Gastrocnemius medialis (tissue), 4 donors: ENCODE measurements around the gene LRP11. TPM values are rescaled to one million over a fixed set of nuclear protein-coding genes. Genes with fewer than 3 reads are reported as not detected.
A peak's percentile ranks its signal among the peaks of the same experiment; 100 is the strongest.

Source experiments
- ATAC-seq, 2 donors: fragments of 150-250 bp; one replicate each; pipeline ENCODE4 v1.9.1; 2016
- DNase-seq, 2 donors: peaks; one replicate each; pipeline ENCODE4 v3.0.0-alpha.2; 2019
- H3K27ac ChIP-seq, 4 donors: fragments of 200-600 bp; sonication (generic); 1 replicate in 1 of 4; 2 replicates in 3 of 4; pipeline ENCODE4 v1.5.1; 2016 to 2018; ENCODE audit warnings: mild to moderate bottlenecking in 2 of 4, moderate library complexity in 1 of 4
- H3K27me3 ChIP-seq, 3 donors: fragments of 200-600 bp; sonication (generic) in 2 of 3; 1 replicate in 1 of 3; 2 replicates in 2 of 3; pipeline versions ENCODE4 v1.5.1 to v1.6.0; 2016 to 2019; ENCODE audit warnings: mild to moderate bottlenecking in 1 of 3, moderate library complexity in 1 of 3
- H3K36me3 ChIP-seq, 2 donors: fragments of 200-600 bp; sonication (generic) in 1 of 2; one replicate each; pipeline ENCODE4 v1.5.1; 2017 to 2018
- H3K4me1 ChIP-seq, 2 donors: fragments of 200-600 bp; sonication (generic) in 1 of 2; one replicate each; pipeline ENCODE4 v1.5.1; 2016 to 2017; ENCODE audit warnings: mild to moderate bottlenecking in 2 of 2
- H3K4me3 ChIP-seq, 4 donors: fragments of 200-600 bp; sonication (generic) in 3 of 4; 1 replicate in 1 of 4; 2 replicates in 3 of 4; pipeline ENCODE4 v1.5.1; 2016 to 2019; ENCODE audit warnings: mild to moderate bottlenecking in 2 of 4
- H3K9me3 ChIP-seq, 3 donors: fragments of 200-600 bp; sonication (generic) in 2 of 3; 1 replicate in 1 of 3; 2 replicates in 2 of 3; pipeline ENCODE4 v1.5.1; 2016 to 2019
- CTCF ChIP-seq, 5 experiments: fragments of 450-650 bp in 3 of 5; fragments of 200-600 bp in 2 of 5; sonication (generic) in 2 of 5; IDR thresholded peaks in 4 of 5; conservative IDR thresholded peaks in 1 of 5; 1 replicate in 4 of 5; 2 replicates in 1 of 5; pipeline ENCODE4 v1.5.1; 2016 to 2019; ENCODE audit warnings: antibody characterized with exemption in 5 of 5, mild to moderate bottlenecking in 3 of 5, moderate library complexity in 3 of 5
- POLR2A ChIP-seq, 2 donors: fragments of 450-650 bp; IDR thresholded peaks; one replicate each; pipeline ENCODE4 v1.6.1; 2017; ENCODE audit warnings: antibody characterized with exemption in 2 of 2, mild to moderate bottlenecking in 2 of 2, moderate library complexity in 2 of 2
- in situ Hi-C, 4 donors: fragments of 200-750 bp; cut with MboI; loops; one replicate each; pipeline versions ENCODE4 v1.15.0 to v1.8.0; 2017; ENCODE audit warnings: low sequenced_read_pairs in 4 of 4
- intact Hi-C: fragments of 100-400 bp; cut with DNase I; formaldehyde crosslinking; loops from one replicate; pipeline ENCODE4 v1.15.1; 2023; ENCODE audit warnings: low total_unique reads
- total RNA-seq, 4 donors: library from RNA; depleted of rRNA; stranded (reverse); fragments of >200 nt; gene quantifications; one replicate each; pipeline versions ENCODE4 v1.1.0 to v1.2.3, GENCODE V29; 2016

LRP11 gene
- total RNA-seq, 4 donors from 2014 or later, result 5.5 to 19.8 (median 6.1) TPM

- peak within 1 kb of the TSS; percentile 77 to 86 (median 85) for H3K27ac ChIP-seq
- H3K36me3 ChIP-seq, result no peaks in the 10 kb centered on the region
- intact Hi-C loops, result loop anchor here (1.0 to 10.0 kb wide), 6 partner anchors 28 to 1497 kb away; partner anchors contain the start of genes LRP11, PPIL4 and ZBTB2
- no peak for DNase-seq
- no peaks in the 10 kb centered on the region for H3K27me3 ChIP-seq
- TF ChIP-seq CTCF (IDR thresholded peaks at IDR 0.05 in 4 of 5, conservative IDR thresholded peaks at IDR 0.05 in 1 of 5) (no peak), POLR2A (IDR thresholded peaks at IDR 0.05) (no peak)
- peak within 1 kb of the TSS; percentile 12 to 21 (median 17) for H3K4me3 ChIP-seq
- no peaks in the 10 kb centered on the region for H3K9me3 ChIP-seq
- in situ Hi-C loops, result no loop called here
- ATAC-seq, result no peak
- H3K4me1 ChIP-seq, result peaks cover 35 to 42% of the 10 kb centered on the region in 2 donors
Observed at GRCh38 chr6:149897855-149898744, 33.9 kb upstream of the LRP11 start, which contains the start of gene RAET1E. RAET1E (minus strand) TSS chr6:149898113; CDS start chr6:149890901, 7,212 bp downstream.

- TF ChIP-seq POLR2A (IDR thresholded peaks at IDR 0.05) (no peak), CTCF (IDR thresholded peaks at IDR 0.05 in 4 of 5, conservative IDR thresholded peaks at IDR 0.05 in 1 of 5) (no peak)
- Histone ChIP-seq H3K27ac (peak overlapping the region; percentile 77 to 86 (median 85)), H3K27me3 (no peaks in the 10 kb centered on the region), H3K9me3 (no peaks in the 10 kb centered on the region), H3K4me3 (peak overlapping the region; percentile 12 to 21 (median 17)), H3K36me3 (no peaks in the 10 kb centered on the region), H3K4me1 (peaks cover 35 to 42% of the 10 kb centered on the region in 2 donors)
- intact Hi-C loops, result loop anchor here (1.0 to 10.0 kb wide), 6 partner anchors 29 to 1498 kb away; partner anchors contain the start of genes LRP11, PPIL4 and ZBTB2
- DNase-seq, result peak; percentile 91 to 96
- in situ Hi-C loops, result no loop called here
- ATAC-seq, result peak; percentile 82 to 87
Observed at GRCh38 chr6:149897015-149897697, 33.0 kb upstream of the LRP11 start.

- peaks cover 35 to 42% of the 10 kb centered on the region in 2 donors for H3K4me1 ChIP-seq
- DNase-seq (peak in 1 of 2 donors; percentile 24), ATAC-seq (peak; percentile 34 to 59)
- no peaks in the 10 kb centered on the region for H3K9me3 ChIP-seq
- peak overlapping the region; percentile 77 to 86 (median 85) for H3K27ac ChIP-seq
- H3K36me3 ChIP-seq, result no peaks in the 10 kb centered on the region
- H3K4me3 ChIP-seq, result no peak overlapping the region
- TF ChIP-seq POLR2A (IDR thresholded peaks at IDR 0.05) (no peak), CTCF (IDR thresholded peaks at IDR 0.05 in 4 of 5, conservative IDR thresholded peaks at IDR 0.05 in 1 of 5) (no peak)
- in situ Hi-C loops (no loop called here), intact Hi-C loops (loop anchor here (2.0 to 10.0 kb wide), 4 partner anchors 56 to 1498 kb away; partner anchors contain the start of genes PPIL4 and ZBTB2)
- no peaks in the 10 kb centered on the region for H3K27me3 ChIP-seq
Observed at GRCh38 chr6:149896491-149896890, 32.3 kb upstream of the LRP11 start.

GRCh38 chr6:149895833-149896271 lies 31.7 kb upstream of the LRP11 start:
- peak overlapping the region; percentile 77 to 86 (median 85) for H3K27ac ChIP-seq
- no peaks in the 10 kb centered on the region for H3K27me3 ChIP-seq
- peak; percentile 78 to 88 for DNase-seq
- no peaks in the 10 kb centered on the region for H3K9me3 ChIP-seq
- peak; percentile 64 to 79 for ATAC-seq
- intact Hi-C loops (loop anchor here (2.0 to 10.0 kb wide), 4 partner anchors 55 to 1499 kb away; partner anchors contain the start of genes PPIL4 and ZBTB2), in situ Hi-C loops (no loop called here)
- no peak for TF ChIP-seq POLR2A (IDR thresholded peaks at IDR 0.05)
- H3K4me3 ChIP-seq, result no peak overlapping the region
- no peaks in the 10 kb centered on the region for H3K36me3 ChIP-seq
- peaks cover 35 to 45% of the 10 kb centered on the region in 2 donors for H3K4me1 ChIP-seq
